Mesothelial cell of epicardium (in vitro differentiated cells): ENCODE measurements around the gene ZNF592. TPM values are rescaled to one million over a fixed set of nuclear protein-coding genes. Genes with fewer than 3 reads are reported as not detected.
"Not testable (repeated sequence)": the region's sequence is repeated elsewhere in the genome, so short reads cannot be mapped to it uniquely, and the experiment has no call there.

Experiments used
- DNase-seq, 2 experiments: peaks; one replicate each; pipeline ENCODE4 v3.0.0; 2021; ENCODE audit warnings: low spot score in 2 of 2; ENCODE audit not compliant: unreplicated experiment in 2 of 2
- H3K27ac Mint-ChIP-seq: 2 replicates; pipeline ENCODE4 v1.8.0; 2021; ENCODE audit warnings: mixed read lengths
- H3K27me3 Mint-ChIP-seq: 2 replicates; pipeline ENCODE4 v1.8.0; 2021; ENCODE audit warnings: low read depth, mixed read lengths
- H3K36me3 Mint-ChIP-seq: 2 replicates; pipeline ENCODE4 v1.8.0; 2021; ENCODE audit warnings: mixed read lengths
- H3K4me1 Mint-ChIP-seq: 2 replicates; pipeline ENCODE4 v1.8.0; 2021; ENCODE audit warnings: mixed read lengths
- H3K4me3 Mint-ChIP-seq: 2 replicates; pipeline ENCODE4 v1.8.0; 2021; ENCODE audit warnings: mild to moderate bottlenecking, moderate library complexity, mixed read lengths
- H3K9me3 Mint-ChIP-seq: 2 replicates; pipeline ENCODE4 v1.8.0; 2021; ENCODE audit warnings: mixed read lengths
- total RNA-seq: library from RNA; stranded (reverse); gene quantifications from 3 replicates; pipeline ENCODE4 v1.2.1, GENCODE V29; 2021
- TF ChIP-seq, protein P1 (sequence below): fragments of 200-600 bp; sonication (generic); IDR thresholded peaks from one replicate; pipeline ENCODE4 v1.5.0; 2021; ENCODE audit warnings: antibody characterized with exemption; ENCODE audit not compliant: unreplicated experiment

ZNF592 gene
- total RNA-seq, 1 donor from 2014 or later, result 32.8 TPM

DNA sequence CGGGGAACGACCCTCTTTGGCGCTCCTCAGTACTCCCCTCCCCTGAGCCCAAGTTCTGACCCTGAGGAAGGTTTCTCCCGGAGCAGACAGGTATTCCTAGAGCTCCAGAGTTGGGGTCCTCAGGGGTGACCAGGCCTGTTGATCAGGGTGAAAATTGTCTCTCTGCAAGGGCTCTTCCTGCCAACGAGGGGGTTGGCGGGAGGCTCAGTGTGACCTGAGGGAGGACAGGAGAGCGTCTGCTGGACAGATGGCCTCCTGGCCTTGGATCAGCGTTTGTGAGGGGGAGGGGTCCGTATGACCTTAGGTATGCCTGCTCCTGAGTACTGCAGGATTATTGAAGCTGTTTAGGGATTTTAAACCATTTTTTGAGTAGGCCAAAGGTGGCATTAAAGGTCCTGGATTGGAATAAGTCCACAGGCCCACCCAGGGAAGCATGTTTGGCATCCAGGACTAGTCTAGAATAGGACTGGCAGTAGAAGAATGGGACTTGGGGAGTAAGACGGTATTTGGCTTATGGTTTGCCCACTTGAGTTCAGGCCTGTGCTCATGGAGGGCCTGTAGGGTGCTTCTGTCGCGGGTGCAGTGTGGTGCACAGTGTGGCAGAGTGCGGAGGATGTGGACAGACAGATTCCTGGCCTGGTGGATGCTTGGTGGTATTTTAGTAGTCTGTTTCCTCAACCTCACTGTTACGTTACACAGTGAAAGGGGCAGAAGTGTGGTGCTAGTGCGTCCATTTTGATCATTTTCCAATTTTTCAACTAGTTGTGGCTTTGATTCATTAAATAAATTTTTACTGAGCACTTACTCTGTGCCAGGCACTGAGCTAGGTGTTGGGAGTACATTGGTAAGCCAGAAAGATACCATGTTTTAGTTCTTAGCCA, 959 bp downstream of the ZNF592 start:
- Mint-ChIP-seq H3K36me3 (peaks cover 6% of the 10 kb centered on the region), H3K27me3 (no peaks in the 10 kb centered on the region), H3K9me3 (no peaks in the 10 kb centered on the region), H3K4me3 (peak overlapping the region; percentile 94), H3K27ac (peak overlapping the region; percentile 98), H3K4me1 (peaks cover 50% of the 10 kb centered on the region)
- peak in 1 of 2 experiments; percentile 38 for DNase-seq
- TF ChIP-seq, protein P1, sequence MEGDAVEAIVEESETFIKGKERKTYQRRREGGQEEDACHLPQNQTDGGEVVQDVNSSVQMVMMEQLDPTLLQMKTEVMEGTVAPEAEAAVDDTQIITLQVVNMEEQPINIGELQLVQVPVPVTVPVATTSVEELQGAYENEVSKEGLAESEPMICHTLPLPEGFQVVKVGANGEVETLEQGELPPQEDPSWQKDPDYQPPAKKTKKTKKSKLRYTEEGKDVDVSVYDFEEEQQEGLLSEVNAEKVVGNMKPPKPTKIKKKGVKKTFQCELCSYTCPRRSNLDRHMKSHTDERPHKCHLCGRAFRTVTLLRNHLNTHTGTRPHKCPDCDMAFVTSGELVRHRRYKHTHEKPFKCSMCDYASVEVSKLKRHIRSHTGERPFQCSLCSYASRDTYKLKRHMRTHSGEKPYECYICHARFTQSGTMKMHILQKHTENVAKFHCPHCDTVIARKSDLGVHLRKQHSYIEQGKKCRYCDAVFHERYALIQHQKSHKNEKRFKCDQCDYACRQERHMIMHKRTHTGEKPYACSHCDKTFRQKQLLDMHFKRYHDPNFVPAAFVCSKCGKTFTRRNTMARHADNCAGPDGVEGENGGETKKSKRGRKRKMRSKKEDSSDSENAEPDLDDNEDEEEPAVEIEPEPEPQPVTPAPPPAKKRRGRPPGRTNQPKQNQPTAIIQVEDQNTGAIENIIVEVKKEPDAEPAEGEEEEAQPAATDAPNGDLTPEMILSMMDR, result no peak

DNA sequence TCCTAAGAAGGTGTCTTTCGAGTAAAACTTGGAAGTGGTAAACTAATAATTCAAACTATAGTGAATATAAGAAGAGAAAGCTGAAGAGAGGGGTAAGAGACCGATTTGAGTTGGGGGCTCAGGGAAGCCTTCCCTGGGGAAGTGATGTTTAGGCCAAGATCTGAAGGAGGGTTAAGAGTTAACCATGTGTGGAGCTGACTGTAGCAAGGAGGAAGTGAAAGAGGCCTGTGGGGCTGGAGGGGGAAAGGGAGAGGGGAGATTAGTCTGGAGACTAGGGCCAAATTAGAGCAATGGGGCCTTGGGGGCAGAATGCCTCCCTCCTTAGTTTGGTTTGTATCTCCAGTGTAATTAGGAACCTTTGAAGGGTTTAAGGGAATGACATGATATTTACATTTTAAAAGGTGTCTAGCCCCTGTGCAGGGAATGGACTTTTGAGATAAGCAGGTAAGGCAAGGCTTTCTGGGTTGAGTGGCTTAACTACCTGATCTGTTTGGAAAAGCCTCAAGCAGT, 2.2 kb downstream of the ZNF592 start:
- DNase-seq, result no peak
- H3K36me3 Mint-ChIP-seq, result peaks cover 6% of the 10 kb centered on the region
- peaks cover 47% of the 10 kb centered on the region for H3K4me1 Mint-ChIP-seq
- H3K9me3 Mint-ChIP-seq, result no peaks in the 10 kb centered on the region
- H3K4me3 Mint-ChIP-seq, result peak overlapping the region; percentile 94
- TF ChIP-seq, protein P1, result no peak
- H3K27me3 Mint-ChIP-seq, result no peaks in the 10 kb centered on the region
- peak overlapping the region; percentile 98 for H3K27ac Mint-ChIP-seq

DNA sequence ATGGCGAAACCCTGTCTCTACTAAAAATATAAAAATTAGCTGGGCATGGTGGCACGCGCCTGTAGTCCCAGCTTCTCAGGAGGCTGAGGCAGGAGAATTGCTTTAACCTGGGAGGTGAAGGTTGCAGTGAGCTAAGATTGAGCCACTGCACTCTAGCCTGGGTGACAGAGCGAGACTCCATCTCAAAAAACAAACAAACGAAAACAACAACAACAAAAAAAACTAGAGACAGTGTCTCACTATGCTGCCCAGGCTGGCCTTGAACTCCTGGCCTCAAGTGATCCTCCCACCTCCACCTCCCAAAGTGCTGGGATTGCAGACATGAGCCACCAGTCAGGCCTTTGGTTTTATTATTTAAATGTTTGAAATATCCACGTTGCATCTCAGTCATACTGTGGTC, 3.3 kb downstream of the ZNF592 start:
- H3K27me3 Mint-ChIP-seq, DNase-seq, H3K9me3 Mint-ChIP-seq, H3K27ac Mint-ChIP-seq, H3K36me3 Mint-ChIP-seq, H3K4me3 Mint-ChIP-seq: not testable (repeated sequence)
- peaks cover 42% of the 10 kb centered on the region for H3K4me1 Mint-ChIP-seq

DNA sequence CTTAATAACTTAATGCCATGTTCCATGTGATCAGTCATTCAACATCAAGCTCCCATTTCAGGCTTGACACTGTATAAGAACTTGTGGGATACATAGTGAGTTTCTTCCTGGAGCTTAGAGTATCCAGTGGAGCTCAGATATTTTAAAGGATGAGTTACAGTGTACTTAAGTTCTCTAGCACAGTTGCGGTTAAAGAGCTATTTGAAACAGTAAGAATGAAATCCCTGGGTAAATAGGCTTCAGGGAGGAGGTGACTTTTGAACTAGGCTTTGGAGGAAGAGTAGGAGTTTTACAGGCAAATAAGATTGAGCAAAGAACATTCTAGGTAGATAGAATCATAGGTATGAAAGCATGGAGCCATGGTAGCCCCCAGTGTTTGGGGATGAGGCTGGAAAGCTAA, 3.8 kb downstream of the ZNF592 start:
- peaks cover 41% of the 10 kb centered on the region for H3K4me1 Mint-ChIP-seq
- H3K9me3 Mint-ChIP-seq, result no peaks in the 10 kb centered on the region
- peak overlapping the region; percentile 55 for H3K27ac Mint-ChIP-seq
- no peak for DNase-seq
- TF ChIP-seq, protein P1, result no peak
- H3K27me3 Mint-ChIP-seq, result no peaks in the 10 kb centered on the region
- no peak overlapping the region for H3K4me3 Mint-ChIP-seq
- peaks cover 9% of the 10 kb centered on the region for H3K36me3 Mint-ChIP-seq

DNA sequence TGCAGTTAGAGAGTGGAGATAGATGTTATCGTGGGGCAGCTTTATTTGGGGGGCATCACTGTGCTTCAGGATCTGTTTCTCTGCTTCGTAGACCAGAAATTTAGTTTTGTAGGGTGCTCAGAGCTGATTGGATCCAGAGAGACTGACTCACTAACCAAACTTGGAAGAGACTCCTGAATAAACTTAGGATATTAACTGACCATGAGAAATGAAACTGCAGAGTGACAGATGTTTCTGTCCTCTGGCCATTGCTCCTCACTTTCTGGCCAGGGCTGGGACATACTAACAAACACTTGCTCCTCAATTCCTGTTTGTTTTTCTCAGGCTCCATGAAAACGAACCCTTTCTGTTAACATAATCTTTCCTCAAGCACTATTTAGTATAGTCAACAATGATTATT, 4.3 kb downstream of the ZNF592 start:
- H3K9me3 Mint-ChIP-seq, result no peaks in the 10 kb centered on the region
- no peaks in the 10 kb centered on the region for H3K27me3 Mint-ChIP-seq
- TF ChIP-seq, protein P1, result no peak
- H3K36me3 Mint-ChIP-seq, result peaks cover 9% of the 10 kb centered on the region
- DNase-seq, result no peak
- H3K4me1 Mint-ChIP-seq, result peaks cover 36% of the 10 kb centered on the region
- no peak overlapping the region for H3K27ac Mint-ChIP-seq
- H3K4me3 Mint-ChIP-seq, result no peak overlapping the region

DNA sequence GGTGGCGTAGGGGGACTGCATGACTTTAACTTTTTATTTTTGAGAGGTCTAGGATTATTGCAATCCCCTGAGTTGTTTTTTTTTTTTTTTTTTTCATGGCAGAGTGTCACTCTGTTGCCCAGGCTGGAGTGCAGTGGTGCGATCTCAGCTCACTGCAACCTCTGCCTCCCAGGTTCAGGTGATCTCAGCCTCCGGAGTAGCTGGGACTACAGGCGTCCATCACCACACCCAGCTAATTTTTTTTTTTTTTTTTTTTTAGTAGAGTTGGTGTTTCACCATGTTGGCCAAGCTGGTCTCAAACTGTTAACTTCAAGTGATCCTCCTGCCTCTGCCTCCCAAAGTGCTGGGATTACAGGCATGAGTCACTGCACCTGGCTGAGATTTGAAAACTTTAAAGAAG, 6.5 kb downstream of the ZNF592 start:
- H3K4me1 Mint-ChIP-seq, result peaks cover 29% of the 10 kb centered on the region
- not testable (repeated sequence) for H3K9me3 Mint-ChIP-seq, H3K36me3 Mint-ChIP-seq, H3K27ac Mint-ChIP-seq, H3K27me3 Mint-ChIP-seq, DNase-seq, H3K4me3 Mint-ChIP-seq
